Endodermal cell (in vitro differentiated cells): ENCODE measurements around the gene GALNT16. TPM values are rescaled to one million over a fixed set of nuclear protein-coding genes. Genes with fewer than 3 reads are reported as not detected.

Source experiments
- DNase-seq: peaks from one replicate; pipeline ENCODE4 v3.0.0-alpha.2; 2017
- H3K27ac ChIP-seq: 2 replicates; pipeline ENCODE4 v1.5.1; 2013; ENCODE audit warnings: mild to moderate bottlenecking, low read depth, low read length, moderate library complexity
- H3K27me3 ChIP-seq: 2 replicates; pipeline ENCODE4 v1.6.1; 2013; ENCODE audit warnings: mild to moderate bottlenecking, low read length, moderate library complexity; ENCODE audit not compliant: insufficient read depth, control insufficient read depth, poor library complexity, severe bottlenecking
- H3K36me3 ChIP-seq: 2 replicates; pipeline ENCODE4 v1.7.0; 2013; ENCODE audit warnings: mild to moderate bottlenecking, low read length, moderate library complexity; ENCODE audit not compliant: control insufficient read depth, insufficient read depth
- H3K4me1 ChIP-seq: one replicate; pipeline ENCODE4 v1.7.0; 2013; ENCODE audit warnings: low read length; ENCODE audit not compliant: control insufficient read depth, insufficient read depth
- H3K4me3 ChIP-seq: 2 replicates; pipeline ENCODE4 v1.5.1; 2013; ENCODE audit warnings: mild to moderate bottlenecking, low read length, moderate library complexity
- H3K9ac ChIP-seq: 2 replicates; pipeline ENCODE4 v1.6.1; 2013; ENCODE audit warnings: mild to moderate bottlenecking, low read length, moderate library complexity; ENCODE audit not compliant: poor library complexity, severe bottlenecking; ENCODE audit errors: extremely low read depth
- H3K9me3 ChIP-seq: 2 replicates; pipeline ENCODE4 v1.6.1; 2013; ENCODE audit warnings: mild to moderate bottlenecking, low read length, moderate library complexity; ENCODE audit not compliant: control insufficient read depth
- H3K27ac Mint-ChIP-seq: 2 replicates; pipeline ENCODE4 v1.8.0; 2020; ENCODE audit warnings: mixed read lengths
- H3K27me3 Mint-ChIP-seq: 2 replicates; pipeline ENCODE4 v1.8.0; 2021; ENCODE audit warnings: mild to moderate bottlenecking, mixed read lengths; ENCODE audit not compliant: insufficient read depth
- H3K36me3 Mint-ChIP-seq: 2 replicates; pipeline ENCODE4 v1.8.0; 2020; ENCODE audit warnings: low read depth, mixed read lengths
- H3K4me1 Mint-ChIP-seq: 2 replicates; pipeline ENCODE4 v1.8.0; 2020; ENCODE audit warnings: mixed read lengths
- H3K4me3 Mint-ChIP-seq: 2 replicates; pipeline ENCODE4 v1.8.0; 2020; ENCODE audit warnings: mild to moderate bottlenecking, moderate library complexity, mixed read lengths
- H3K9me3 Mint-ChIP-seq: 2 replicates; pipeline ENCODE4 v1.8.0; 2020; ENCODE audit warnings: mild to moderate bottlenecking, mixed read lengths
- WGBS, 2 experiments: methylation state at CpG; one replicate each; pipeline versions ENCODE4 v1.1.5 to v1.1.7; 2013; ENCODE audit warnings: missing lambda C conversion rate in 2 of 2, mixed read lengths in 1 of 2; ENCODE audit not compliant: insufficient coverage in 1 of 2, insufficient read length in 1 of 2; 5-methylcytosine and 5-hydroxymethylcytosine counted together
- total RNA-seq, 2 donors: library from RNA; stranded (reverse); fragmentation: NEBNext Ultra II Directional in 1 of 2; extraction: Animal tissue kit (Norgen Biotek cat#: 25700) in 1 of 2; gene quantifications; 2 replicates in 1 of 2; 3 replicates in 1 of 2; pipeline ENCODE4 v1.2.1, GENCODE V29; 2021
- TF ChIP-seq, protein P1 (sequence below): fragments of 200-600 bp; sonication (generic); conservative IDR thresholded peaks from 2 replicates; pipeline ENCODE4 v1.5.0; 2021; ENCODE audit warnings: antibody characterized with exemption, mild to moderate bottlenecking

GALNT16 gene
- total RNA-seq, 2 donors from 2014 or later: 2.2 to 8.0 TPM

- no peak overlapping the region for H3K27ac Mint-ChIP-seq
- H3K9me3 ChIP-seq: no peaks in the 10 kb centered on the region
- no peaks in the 10 kb centered on the region for H3K36me3 Mint-ChIP-seq
- no peaks in the 10 kb centered on the region for H3K36me3 ChIP-seq
- no peak overlapping the region for H3K4me3 ChIP-seq
- H3K4me3 Mint-ChIP-seq: no peak overlapping the region
- H3K4me1 Mint-ChIP-seq: no peaks in the 10 kb centered on the region
- DNase-seq: peak; percentile 23
- no peaks in the 10 kb centered on the region for H3K27me3 ChIP-seq
- no peaks in the 10 kb centered on the region for H3K4me1 ChIP-seq
- 94 to 100% methylated on average over 1 to 7 of the region's 7 CpGs for WGBS, 2 experiments
- H3K27me3 Mint-ChIP-seq: peaks cover 11% of the 10 kb centered on the region
- H3K9ac ChIP-seq: no peak overlapping the region
- H3K27ac ChIP-seq: no peak overlapping the region
- H3K9me3 Mint-ChIP-seq: no peaks in the 10 kb centered on the region
- TF ChIP-seq, protein P1, sequence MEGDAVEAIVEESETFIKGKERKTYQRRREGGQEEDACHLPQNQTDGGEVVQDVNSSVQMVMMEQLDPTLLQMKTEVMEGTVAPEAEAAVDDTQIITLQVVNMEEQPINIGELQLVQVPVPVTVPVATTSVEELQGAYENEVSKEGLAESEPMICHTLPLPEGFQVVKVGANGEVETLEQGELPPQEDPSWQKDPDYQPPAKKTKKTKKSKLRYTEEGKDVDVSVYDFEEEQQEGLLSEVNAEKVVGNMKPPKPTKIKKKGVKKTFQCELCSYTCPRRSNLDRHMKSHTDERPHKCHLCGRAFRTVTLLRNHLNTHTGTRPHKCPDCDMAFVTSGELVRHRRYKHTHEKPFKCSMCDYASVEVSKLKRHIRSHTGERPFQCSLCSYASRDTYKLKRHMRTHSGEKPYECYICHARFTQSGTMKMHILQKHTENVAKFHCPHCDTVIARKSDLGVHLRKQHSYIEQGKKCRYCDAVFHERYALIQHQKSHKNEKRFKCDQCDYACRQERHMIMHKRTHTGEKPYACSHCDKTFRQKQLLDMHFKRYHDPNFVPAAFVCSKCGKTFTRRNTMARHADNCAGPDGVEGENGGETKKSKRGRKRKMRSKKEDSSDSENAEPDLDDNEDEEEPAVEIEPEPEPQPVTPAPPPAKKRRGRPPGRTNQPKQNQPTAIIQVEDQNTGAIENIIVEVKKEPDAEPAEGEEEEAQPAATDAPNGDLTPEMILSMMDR: no peak
These were observed 25.8 kb downstream of the GALNT16 start for GRCh38 chr14:69285661-69286255.

DNA sequence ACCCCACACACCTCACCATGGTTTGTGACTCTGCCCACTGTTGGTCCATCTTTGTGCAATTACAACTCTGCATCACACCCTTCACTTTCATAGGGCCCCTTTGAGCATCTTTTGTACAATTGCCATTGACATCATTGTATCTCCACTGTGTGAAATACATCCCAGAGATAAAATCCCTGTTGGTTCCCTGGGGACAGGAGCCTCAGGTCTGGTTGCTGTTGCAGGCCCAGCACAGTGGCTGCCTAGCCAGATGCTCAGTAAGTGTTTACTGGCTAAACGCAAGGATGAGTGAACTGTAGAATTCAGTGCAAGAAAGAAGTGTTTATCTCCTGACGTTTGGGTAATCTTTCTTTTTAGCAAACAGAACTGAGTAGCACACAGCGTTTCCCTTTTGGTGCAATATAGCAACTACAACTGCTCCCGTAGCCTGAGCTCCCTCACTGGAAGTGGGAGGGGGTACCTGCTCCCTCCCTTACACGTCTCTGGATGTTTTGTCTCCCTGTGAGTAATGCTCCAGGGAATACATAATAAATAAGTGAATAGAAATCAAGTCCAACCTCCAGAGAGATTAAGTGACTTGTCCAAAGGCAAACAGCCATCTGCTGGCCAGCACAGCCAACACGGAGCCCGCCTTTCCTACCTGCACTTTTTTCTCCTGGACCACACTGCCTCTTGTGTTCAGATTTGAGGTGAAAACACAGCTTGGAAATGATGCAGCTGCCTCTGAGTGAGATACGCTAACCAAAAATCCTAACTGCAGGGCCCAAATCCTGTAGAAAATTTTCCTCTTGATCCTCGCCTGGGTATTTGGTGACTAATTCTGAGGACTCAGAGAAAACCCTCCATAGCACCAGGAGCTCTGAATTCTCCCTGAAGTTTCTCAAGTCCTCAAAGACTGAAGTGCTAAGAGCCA is 27.4 kb downstream of the GALNT16 start:
- no peaks in the 10 kb centered on the region for H3K9me3 ChIP-seq
- no peak overlapping the region for H3K27ac ChIP-seq
- H3K36me3 ChIP-seq: no peaks in the 10 kb centered on the region
- H3K4me3 Mint-ChIP-seq: no peak overlapping the region
- WGBS, 2 experiments: 82 to 83% methylated on average over 7 to 9 of the region's 9 CpGs
- no peaks in the 10 kb centered on the region for H3K9me3 Mint-ChIP-seq
- TF ChIP-seq, protein P1: peak; percentile 51
- no peaks in the 10 kb centered on the region for H3K4me1 ChIP-seq
- H3K4me1 Mint-ChIP-seq: no peaks in the 10 kb centered on the region
- H3K36me3 Mint-ChIP-seq: no peaks in the 10 kb centered on the region
- no peak overlapping the region for H3K27ac Mint-ChIP-seq
- no peaks in the 10 kb centered on the region for H3K27me3 ChIP-seq
- H3K4me3 ChIP-seq: no peak overlapping the region
- DNase-seq: peak; percentile 71
- peaks cover 9% of the 10 kb centered on the region for H3K27me3 Mint-ChIP-seq
- H3K9ac ChIP-seq: no peak overlapping the region

DNA sequence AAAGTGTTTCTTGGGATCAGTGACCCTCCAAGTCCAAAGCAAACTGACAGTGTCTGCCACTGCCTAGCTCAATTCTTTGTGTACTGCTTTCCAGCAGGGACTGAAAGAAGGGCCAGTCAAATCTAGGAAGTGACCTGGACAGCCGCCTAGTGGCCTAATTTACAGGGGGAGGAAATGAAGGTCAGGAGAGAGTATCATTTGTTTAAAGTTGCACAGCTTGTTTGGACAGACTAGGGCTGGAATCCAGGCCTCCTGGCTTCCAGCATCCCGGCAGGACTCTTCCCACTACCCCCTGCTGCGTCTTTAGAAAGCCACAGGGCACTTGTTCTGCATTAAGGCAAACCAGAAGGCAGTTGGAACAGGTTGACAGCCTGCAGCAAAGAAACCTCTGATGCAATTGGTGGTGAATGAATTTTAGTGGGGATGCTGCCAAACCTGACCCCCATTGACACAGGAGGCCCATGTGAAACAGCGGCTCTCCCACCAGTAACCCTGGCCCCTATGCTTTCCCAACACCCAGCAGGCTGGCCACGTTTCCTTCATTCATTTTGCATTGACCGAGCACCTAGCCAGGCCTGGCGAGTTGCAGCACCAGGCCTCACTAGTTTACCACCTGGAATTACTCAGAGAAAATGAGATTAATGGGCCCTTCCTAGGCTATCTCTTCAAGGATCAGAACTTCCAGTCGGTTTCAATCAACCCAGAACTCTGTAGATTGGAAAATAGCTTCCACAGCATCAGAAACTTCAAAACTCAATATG is 28.2 kb downstream of the GALNT16 start:
- no peak overlapping the region for H3K27ac ChIP-seq
- peaks cover 9% of the 10 kb centered on the region for H3K27me3 Mint-ChIP-seq
- no peaks in the 10 kb centered on the region for H3K36me3 Mint-ChIP-seq
- H3K4me1 ChIP-seq: no peaks in the 10 kb centered on the region
- no peak overlapping the region for H3K4me3 Mint-ChIP-seq
- H3K4me1 Mint-ChIP-seq: no peaks in the 10 kb centered on the region
- no peaks in the 10 kb centered on the region for H3K36me3 ChIP-seq
- 78 to 85% methylated on average over 6 to 8 of the region's 8 CpGs for WGBS, 2 experiments
- H3K27ac Mint-ChIP-seq: no peak overlapping the region
- no peaks in the 10 kb centered on the region for H3K27me3 ChIP-seq
- peak; percentile 58 for DNase-seq
- TF ChIP-seq, protein P1: peak; percentile 48
- no peaks in the 10 kb centered on the region for H3K9me3 ChIP-seq
- no peak overlapping the region for H3K4me3 ChIP-seq
- no peaks in the 10 kb centered on the region for H3K9me3 Mint-ChIP-seq
- no peak overlapping the region for H3K9ac ChIP-seq
